NCI-H510A (cell line): ENCODE measurements around the gene PPP1CB.
A peak's percentile ranks its signal among the peaks of the same experiment; 100 is the strongest.
"Not testable (repeated sequence)": the region's sequence is repeated elsewhere in the genome, so short reads cannot be mapped to it uniquely, and the experiment has no call there.

Experiments
- DNase-seq: peaks from one replicate; lab custom pipeline; 2025; lab: John Stamatoyannopoulos, UW

The PPP1CB gene

GRCh38 chr2:28778392-28778791 is 26.8 kb downstream of the PPP1CB start:
- DNase-seq: no peak

DNA sequence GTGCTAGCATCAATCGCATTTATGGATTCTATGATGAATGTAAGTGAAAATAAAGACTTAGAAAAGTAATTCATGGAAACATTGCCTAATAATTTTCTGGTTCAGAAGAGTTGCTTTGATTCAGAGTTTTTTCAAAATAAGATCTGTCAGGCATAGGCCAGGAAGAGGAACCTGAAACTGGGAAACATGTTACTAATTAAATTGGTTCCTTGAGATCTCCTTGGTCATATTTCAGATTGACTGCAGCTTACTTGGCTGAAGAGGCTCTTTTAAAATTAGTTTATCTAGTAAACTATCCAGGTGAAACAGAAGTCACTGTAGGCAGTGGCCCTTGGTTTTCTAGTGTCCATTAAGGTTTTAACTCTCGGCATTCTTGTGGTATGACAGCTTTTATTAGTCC is 27.4 kb downstream of the PPP1CB start:
- DNase-seq: no peak

- no peak for DNase-seq
Measured at GRCh38 chr2:28780496-28780895, 28.9 kb downstream of the PPP1CB start.

GRCh38 chr2:28782423-28782822 is 30.8 kb downstream of the PPP1CB start:
- DNase-seq: no peak

DNA sequence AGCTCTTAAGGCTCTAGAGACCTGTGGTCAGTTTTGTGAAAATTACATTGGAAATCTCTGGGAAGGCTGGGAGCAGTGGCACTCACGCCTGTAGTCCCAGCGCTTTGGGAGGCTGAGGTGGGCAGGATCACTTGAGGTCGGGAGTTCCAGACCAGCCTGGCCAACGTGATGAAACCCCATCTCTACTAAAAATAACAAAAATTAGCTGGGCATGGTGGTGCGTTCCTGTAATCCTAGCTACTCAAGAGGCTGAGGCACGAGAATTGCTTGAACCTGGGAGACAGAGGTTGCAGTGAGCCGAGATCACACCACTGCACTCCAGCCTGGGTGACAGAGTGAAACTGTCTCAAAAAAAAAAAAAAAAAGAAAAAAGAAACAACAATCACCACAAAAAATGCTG is 32.9 kb downstream of the PPP1CB start:
- not testable (repeated sequence) for DNase-seq

DNA sequence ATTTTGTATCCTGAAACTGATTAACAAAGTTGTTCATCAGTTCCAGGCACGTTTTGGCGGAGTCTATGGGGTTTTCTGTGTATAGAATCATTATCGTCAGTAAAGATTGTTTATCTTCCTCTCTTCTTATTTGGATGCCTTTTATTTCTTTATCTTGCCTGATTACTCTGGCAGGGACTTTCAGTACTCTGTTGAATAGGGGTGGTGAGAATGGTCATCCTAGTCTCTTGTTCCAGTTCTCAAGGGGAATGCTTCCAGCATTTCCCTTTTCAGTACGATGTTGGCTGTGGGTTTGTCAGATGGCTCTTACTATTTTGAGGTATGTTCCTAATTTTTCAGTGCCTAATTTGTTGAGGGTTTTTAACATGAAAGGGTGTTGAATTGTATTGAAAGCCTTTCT is 45.0 kb downstream of the PPP1CB start:
- no peak for DNase-seq

DNA sequence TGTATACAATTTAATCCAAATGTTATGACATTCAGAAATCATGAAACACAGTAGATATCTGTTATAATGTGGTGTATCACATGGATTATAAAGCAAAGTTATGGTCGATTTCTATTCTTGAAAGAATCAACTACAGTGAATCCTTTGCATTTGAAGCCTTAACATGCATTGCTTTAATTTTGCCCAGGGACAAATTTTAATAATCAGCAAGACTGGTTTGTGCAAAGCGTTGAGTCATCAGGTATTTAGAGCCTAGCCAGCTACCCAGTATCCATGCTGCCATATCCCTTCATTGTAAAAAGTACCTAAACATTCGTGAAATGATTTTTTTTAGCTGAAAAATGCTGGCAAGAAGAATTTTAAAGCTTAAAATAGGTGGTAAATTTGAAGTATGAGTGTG is 50.1 kb downstream of the PPP1CB start:
- no peak for DNase-seq

- DNase-seq: no peak
Measured at GRCh38 chr2:28802975-28803429, 51.4 kb downstream of the PPP1CB start.

DNA sequence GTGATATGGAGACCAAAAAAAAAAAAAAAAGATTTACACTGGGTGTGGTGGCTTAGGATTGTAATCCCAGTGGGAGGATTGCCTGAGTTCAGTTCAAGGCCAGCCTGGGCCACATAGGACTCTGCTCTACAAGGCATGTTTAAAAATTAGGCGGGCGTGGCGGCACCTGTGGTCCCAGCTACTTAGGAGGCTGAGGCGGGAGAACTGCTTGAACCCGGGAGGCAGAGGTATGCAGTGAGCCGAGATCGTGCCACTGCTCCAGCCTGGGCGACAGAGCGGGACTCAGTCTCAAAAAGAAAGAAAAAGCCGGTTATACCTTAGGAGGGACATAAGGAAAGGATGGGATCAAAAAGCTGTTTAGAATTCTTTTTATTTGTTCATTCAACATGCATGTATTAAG is 58.3 kb downstream of the PPP1CB start:
- no peak for DNase-seq

- peak; percentile 75 for DNase-seq
Measured at GRCh38 chr2:28810384-28811285, 59.0 kb downstream of the PPP1CB start, which contains the start of gene SPDYA. SPDYA (plus strand) TSS chr2:28810834; CDS start chr2:28816015, 5,181 bp downstream.

- no peak for DNase-seq
Measured at GRCh38 chr2:28818053-28818452, 66.4 kb downstream of the PPP1CB start.

DNA sequence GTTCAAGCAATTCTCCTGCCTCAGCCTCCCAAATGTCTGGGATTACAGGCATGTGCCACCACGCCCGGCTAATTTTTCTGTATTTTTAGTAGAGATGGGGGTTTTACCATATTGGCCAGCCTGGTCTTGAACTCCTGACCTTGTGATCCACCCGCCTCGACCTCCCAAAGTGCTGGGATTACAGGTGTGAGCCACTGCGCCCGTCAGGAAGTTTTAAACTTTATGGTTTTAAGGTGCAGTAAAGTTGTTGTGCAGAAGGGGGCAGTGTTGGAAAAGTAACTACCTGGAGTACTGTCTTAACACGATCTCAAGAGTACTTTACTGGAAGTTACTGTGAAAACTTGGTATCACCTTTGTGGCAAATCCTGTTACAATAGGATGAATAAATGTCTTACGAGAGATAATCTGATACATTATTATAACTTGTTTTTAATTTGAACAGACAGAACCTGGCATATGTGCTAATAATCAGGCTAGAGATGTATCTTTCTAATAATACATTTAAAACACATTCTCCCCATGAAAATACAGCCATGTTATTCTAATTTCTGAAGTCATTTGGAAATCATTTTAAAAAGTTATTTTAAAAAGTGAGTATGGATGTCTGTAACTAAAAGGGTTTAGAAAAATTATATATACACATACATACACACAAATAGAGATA is 69.8 kb downstream of the PPP1CB start:
- peak; percentile 8 for DNase-seq

- DNase-seq: no peak
Measured at GRCh38 chr2:28822036-28822435, 70.4 kb downstream of the PPP1CB start.

GRCh38 chr2:28824207-28824606 is 72.6 kb downstream of the PPP1CB start:
- DNase-seq: no peak

GRCh38 chr2:28824870-28825269 is 73.2 kb downstream of the PPP1CB start:
- DNase-seq: no peak

GRCh38 chr2:28828382-28828781 is 76.8 kb downstream of the PPP1CB start:
- no peak for DNase-seq

DNA sequence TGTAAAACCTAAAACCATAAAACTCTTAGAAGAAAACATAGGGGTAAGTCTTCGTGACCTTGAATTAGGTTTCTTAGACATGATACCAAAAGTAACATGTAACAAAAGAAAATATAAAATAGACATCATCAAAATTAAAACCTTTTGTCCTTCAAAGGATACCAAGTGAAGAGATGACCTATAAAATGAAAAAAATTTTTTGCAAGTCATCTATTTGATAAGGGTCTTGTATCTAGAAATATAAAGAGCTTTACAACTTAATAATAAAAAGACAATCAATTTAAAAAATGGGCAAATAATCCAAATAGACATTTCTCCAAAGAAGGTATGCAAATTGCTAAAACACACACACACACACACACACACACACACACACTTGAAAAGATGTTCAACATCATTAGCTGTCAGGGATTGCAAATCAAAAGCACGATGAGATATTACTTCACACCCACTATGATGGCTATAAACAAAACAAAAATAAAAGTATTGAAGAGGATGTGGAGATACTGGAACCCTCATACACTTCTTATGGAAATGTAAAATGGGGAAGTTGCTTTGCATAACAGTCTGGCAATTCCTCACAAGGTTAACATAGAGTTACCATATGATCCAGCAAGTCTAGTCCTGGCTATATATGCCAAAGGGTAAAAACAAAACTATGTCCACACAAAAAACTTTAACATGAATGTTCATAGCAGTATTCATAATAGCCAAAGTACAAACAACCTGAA is 82.3 kb downstream of the PPP1CB start:
- no peak for DNase-seq

DNA sequence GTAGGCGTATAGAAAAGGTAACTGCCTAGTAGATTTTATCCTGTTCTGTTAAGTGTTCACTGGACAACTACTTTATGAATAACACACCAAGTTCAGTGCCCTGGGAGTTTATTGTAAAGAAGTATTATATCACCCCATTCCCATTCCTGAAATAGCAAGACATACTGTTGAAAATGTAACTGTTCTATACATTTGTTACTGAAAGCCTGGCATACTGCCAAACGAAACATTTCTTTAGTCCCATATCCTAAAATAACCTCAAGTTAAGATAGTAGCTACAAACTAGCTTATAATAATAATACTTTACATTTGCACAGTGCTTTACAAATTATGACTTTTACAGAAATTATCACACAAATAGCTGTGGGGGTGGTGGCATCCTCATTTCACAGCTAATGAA is 84.2 kb downstream of the PPP1CB start:
- DNase-seq: no peak

GRCh38 chr2:28838971-28839370 is 87.3 kb downstream of the PPP1CB start:
- DNase-seq: no peak

DNA sequence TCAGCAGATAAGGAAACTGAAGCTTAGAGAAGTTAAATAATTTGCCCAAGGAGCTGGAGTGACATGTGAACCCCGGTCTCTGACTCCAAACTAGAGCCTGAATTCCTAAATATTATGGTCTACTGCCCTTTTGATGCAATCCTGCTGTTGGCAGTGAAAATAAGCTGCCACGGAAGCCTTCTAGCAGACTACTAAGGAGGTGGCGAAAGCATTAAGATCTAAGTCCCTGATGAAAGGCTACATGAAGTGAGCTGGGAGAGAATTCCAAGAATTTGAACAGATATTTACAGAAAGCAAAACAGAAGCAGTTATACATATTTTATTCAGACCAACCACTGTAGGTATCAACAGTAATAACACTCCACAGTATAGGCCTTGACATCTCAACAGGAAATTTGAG is 90.4 kb downstream of the PPP1CB start:
- no peak for DNase-seq
